GM23338 (cell line): ENCODE results near the gene RNF217. TPM values are rescaled to one million over a fixed set of nuclear protein-coding genes. Genes with fewer than 3 reads are reported as not detected.

Experiments
- ATAC-seq: fragments of 200-7000 bp; cut with Tn5 transposase; 3 replicates; pipeline ENCODE4 v1.9.1; 2020
- DNase-seq: peaks from one replicate; pipeline ENCODE4 v3.0.0-alpha.2; 2015; ENCODE audit warnings: low spot score
- H2AFZ ChIP-seq: fragments of 200-600 bp; sonication (generic); 2 replicates; pipeline ENCODE4 v1.8.0; 2016; ENCODE audit warnings: antibody characterized with exemption, mild to moderate bottlenecking, moderate library complexity
- H3F3A ChIP-seq: fragments of 200-600 bp; sonication (generic); replicated peaks from 2 replicates; pipeline ENCODE4 v1.8.0; 2017; ENCODE audit warnings: antibody characterized with exemption, mixed run types, low read depth
- H3K27ac ChIP-seq: fragments of 200-600 bp; sonication (generic); 2 replicates; pipeline ENCODE4 v1.6.1; 2016; ENCODE audit warnings: low read depth
- H3K27me3 ChIP-seq: fragments of 200-600 bp; sonication (generic); 2 replicates; pipeline ENCODE4 v1.8.0; 2016; ENCODE audit warnings: mild to moderate bottlenecking, mixed run types, moderate library complexity; ENCODE audit not compliant: insufficient read depth
- H3K36me3 ChIP-seq: fragments of 200-600 bp; sonication (generic); 2 replicates; pipeline ENCODE4 v1.8.0; 2016; ENCODE audit warnings: mild to moderate bottlenecking; ENCODE audit not compliant: insufficient read depth
- H3K4me1 ChIP-seq: fragments of 200-600 bp; sonication (generic); 2 replicates; pipeline ENCODE4 v1.8.0; 2016; ENCODE audit warnings: mild to moderate bottlenecking, moderate library complexity; ENCODE audit not compliant: insufficient read depth
- H3K4me2 ChIP-seq: fragments of 200-600 bp; sonication (generic); 2 replicates; pipeline ENCODE4 v1.7.1; 2017; ENCODE audit warnings: mixed run types
- H3K4me3 ChIP-seq: fragments of 200-600 bp; sonication (generic); 2 replicates; pipeline ENCODE4 v1.6.1; 2016; ENCODE audit warnings: mixed run types
- H3K79me2 ChIP-seq: fragments of 200-600 bp; sonication (generic); replicated peaks from 2 replicates; pipeline ENCODE4 v1.8.0; 2017; ENCODE audit warnings: mild to moderate bottlenecking; ENCODE audit not compliant: insufficient read depth
- H3K9me2 ChIP-seq: fragments of 200-600 bp; sonication (generic); 2 replicates; pipeline ENCODE4 v1.8.0; 2017; ENCODE audit not compliant: insufficient read depth
- H4K20me1 ChIP-seq: fragments of 200-600 bp; sonication (generic); replicated peaks from 2 replicates; pipeline ENCODE4 v1.8.0; 2017; ENCODE audit warnings: mild to moderate bottlenecking; ENCODE audit not compliant: insufficient read depth
- H3K27ac Mint-ChIP-seq: 2 replicates; pipeline ENCODE4 v1.8.0; 2020; ENCODE audit warnings: inconsistent platforms, mild to moderate bottlenecking, moderate library complexity, mixed read lengths
- H3K27me3 Mint-ChIP-seq: 3 replicates; pipeline ENCODE4 v1.8.0; 2022; ENCODE audit warnings: low read depth, mild to moderate bottlenecking, moderate library complexity, mixed read lengths, inconsistent platforms; ENCODE audit not compliant: insufficient read depth, poor library complexity
- H3K36me3 Mint-ChIP-seq: 3 replicates; pipeline ENCODE4 v1.8.0; 2021; ENCODE audit warnings: low read depth, mild to moderate bottlenecking, inconsistent platforms, moderate library complexity, mixed read lengths
- H3K4me1 Mint-ChIP-seq: 3 replicates; pipeline ENCODE4 v1.8.0; 2020; ENCODE audit warnings: mild to moderate bottlenecking, inconsistent platforms, mixed read lengths
- H3K4me3 Mint-ChIP-seq: 3 replicates; pipeline ENCODE4 v1.8.0; 2021; ENCODE audit warnings: moderate library complexity, mild to moderate bottlenecking, inconsistent platforms, mixed read lengths
- H3K9me3 Mint-ChIP-seq: 3 replicates; pipeline ENCODE4 v1.8.0; 2020; ENCODE audit warnings: moderate library complexity, mild to moderate bottlenecking, inconsistent platforms, mixed read lengths
- EZH2phosphoT487 ChIP-seq: fragments of 200-600 bp; sonication (generic); IDR thresholded peaks from one replicate; pipeline ENCODE4 v1.8.1; 2018; ENCODE audit warnings: antibody characterized with exemption; ENCODE audit not compliant: unreplicated experiment
- JUNB ChIP-seq: IDR thresholded peaks from one replicate; pipeline ENCODE4 v1.6.1; 2016; ENCODE audit warnings: antibody characterized with exemption; ENCODE audit not compliant: unreplicated experiment
- NANOG ChIP-seq: IDR thresholded peaks from 2 replicates; pipeline ENCODE4 v1.6.1; 2016; ENCODE audit warnings: antibody characterized with exemption, borderline replicate concordance
- POLR2AphosphoS5 ChIP-seq: IDR thresholded peaks from 2 replicates; pipeline ENCODE4 v1.6.1; 2016; ENCODE audit warnings: antibody characterized with exemption, low read depth
- ZNF114 ChIP-seq: fragments of 250-450 bp; sonication (Bioruptor Pico); IDR thresholded peaks from 2 replicates; pipeline ENCODE4 v1.5.0; 2020; ENCODE audit warnings: mild to moderate bottlenecking, moderate library complexity
- polyA plus RNA-seq: library from polyadenylated mRNA; unstranded; fragments of >200 nt; fragmentation: Nextera tagmentation; extraction: Ambion mirVana; gene quantifications from 2 replicates; pipeline ENCODE4 v1.2.1, GENCODE V29; 2016
- total RNA-seq: library from RNA; depleted of rRNA; stranded (reverse); fragments of >200 nt; shearing (Covaris generic); gene quantifications from 2 replicates; pipeline ENCODE4 v1.2.3, GENCODE V29; 2014
- TF ChIP-seq, protein P1 (sequence below): fragments of 250-450 bp; sonication (Bioruptor Pico); IDR thresholded peaks from 2 replicates; pipeline ENCODE4 v1.5.0; 2020; ENCODE audit warnings: mild to moderate bottlenecking, moderate library complexity

RNF217 gene
- total and polyA plus RNA-seq, 2 experiments from 2014 or later: 1.7 to 6.2 TPM

GRCh38 chr6:125078602-125079321 lies 116.5 kb downstream of the RNF217 start:
- Histone ChIP-seq H2AFZ (no peak overlapping the region), H3F3A (no peaks in the 10 kb centered on the region), H3K27ac (no peak overlapping the region), H3K4me3 (no peak overlapping the region), H3K4me1 (0 out of 2 replicates have a peak, but pooled peaks cover 9% of the 10 kb centered on the region), H3K36me3 (no peaks in the 10 kb centered on the region), H3K79me2 (no peaks in the 10 kb centered on the region), H4K20me1 (no peaks in the 10 kb centered on the region), H3K9me2 (no peaks in the 10 kb centered on the region), H3K27me3 (no peaks in the 10 kb centered on the region), H3K4me2 (no peak overlapping the region)
- ATAC-seq: no peak
- H3K4me3 Mint-ChIP-seq: no peak overlapping the region
- peak overlapping the region; percentile 53; the same call in 1 of the 2 replicates for H3K27ac Mint-ChIP-seq
- H3K9me3 Mint-ChIP-seq: no peaks in the 10 kb centered on the region
- H3K27me3 Mint-ChIP-seq: peaks cover 1% of the 10 kb centered on the region
- TF ChIP-seq, protein P1, sequence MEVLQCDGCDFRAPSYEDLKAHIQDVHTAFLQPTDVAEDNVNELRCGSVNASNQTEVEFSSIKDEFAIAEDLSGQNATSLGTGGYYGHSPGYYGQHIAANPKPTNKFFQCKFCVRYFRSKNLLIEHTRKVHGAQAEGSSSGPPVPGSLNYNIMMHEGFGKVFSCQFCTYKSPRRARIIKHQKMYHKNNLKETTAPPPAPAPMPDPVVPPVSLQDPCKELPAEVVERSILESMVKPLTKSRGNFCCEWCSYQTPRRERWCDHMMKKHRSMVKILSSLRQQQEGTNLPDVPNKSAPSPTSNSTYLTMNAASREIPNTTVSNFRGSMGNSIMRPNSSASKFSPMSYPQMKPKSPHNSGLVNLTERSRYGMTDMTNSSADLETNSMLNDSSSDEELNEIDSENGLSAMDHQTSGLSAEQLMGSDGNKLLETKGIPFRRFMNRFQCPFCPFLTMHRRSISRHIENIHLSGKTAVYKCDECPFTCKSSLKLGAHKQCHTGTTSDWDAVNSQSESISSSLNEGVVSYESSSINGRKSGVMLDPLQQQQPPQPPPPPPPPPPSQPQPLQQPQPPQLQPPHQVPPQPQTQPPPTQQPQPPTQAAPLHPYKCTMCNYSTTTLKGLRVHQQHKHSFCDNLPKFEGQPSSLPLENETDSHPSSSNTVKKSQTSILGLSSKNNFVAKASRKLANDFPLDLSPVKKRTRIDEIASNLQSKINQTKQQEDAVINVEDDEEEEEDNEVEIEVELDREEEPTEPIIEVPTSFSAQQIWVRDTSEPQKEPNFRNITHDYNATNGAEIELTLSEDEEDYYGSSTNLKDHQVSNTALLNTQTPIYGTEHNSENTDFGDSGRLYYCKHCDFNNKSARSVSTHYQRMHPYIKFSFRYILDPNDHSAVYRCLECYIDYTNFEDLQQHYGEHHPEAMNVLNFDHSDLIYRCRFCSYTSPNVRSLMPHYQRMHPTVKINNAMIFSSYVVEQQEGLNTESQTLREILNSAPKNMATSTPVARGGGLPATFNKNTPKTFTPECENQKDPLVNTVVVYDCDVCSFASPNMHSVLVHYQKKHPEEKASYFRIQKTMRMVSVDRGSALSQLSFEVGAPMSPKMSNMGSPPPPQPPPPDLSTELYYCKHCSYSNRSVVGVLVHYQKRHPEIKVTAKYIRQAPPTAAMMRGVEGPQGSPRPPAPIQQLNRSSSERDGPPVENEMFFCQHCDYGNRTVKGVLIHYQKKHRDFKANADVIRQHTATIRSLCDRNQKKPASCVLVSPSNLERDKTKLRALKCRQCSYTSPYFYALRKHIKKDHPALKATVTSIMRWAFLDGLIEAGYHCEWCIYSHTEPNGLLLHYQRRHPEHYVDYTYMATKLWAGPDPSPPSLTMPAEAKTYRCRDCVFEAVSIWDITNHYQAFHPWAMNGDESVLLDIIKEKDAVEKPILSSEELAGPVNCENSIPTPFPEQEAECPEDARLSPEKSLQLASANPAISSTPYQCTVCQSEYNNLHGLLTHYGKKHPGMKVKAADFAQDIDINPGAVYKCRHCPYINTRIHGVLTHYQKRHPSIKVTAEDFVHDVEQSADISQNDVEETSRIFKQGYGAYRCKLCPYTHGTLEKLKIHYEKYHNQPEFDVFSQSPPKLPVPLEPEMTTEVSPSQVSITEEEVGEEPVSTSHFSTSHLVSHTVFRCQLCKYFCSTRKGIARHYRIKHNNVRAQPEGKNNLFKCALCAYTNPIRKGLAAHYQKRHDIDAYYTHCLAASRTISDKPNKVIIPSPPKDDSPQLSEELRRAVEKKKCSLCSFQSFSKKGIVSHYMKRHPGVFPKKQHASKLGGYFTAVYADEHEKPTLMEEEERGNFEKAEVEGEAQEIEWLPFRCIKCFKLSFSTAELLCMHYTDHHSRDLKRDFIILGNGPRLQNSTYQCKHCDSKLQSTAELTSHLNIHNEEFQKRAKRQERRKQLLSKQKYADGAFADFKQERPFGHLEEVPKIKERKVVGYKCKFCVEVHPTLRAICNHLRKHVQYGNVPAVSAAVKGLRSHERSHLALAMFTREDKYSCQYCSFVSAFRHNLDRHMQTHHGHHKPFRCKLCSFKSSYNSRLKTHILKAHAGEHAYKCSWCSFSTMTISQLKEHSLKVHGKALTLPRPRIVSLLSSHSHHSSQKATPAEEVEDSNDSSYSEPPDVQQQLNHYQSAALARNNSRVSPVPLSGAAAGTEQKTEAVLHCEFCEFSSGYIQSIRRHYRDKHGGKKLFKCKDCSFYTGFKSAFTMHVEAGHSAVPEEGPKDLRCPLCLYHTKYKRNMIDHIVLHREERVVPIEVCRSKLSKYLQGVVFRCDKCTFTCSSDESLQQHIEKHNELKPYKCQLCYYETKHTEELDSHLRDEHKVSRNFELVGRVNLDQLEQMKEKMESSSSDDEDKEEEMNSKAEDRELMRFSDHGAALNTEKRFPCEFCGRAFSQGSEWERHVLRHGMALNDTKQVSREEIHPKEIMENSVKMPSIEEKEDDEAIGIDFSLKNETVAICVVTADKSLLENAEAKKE: no peak
- TF ChIP-seq ZNF114: no peak
- TF ChIP-seq EZH2phosphoT487: no peak
- no peak for DNase-seq
- H3K36me3 Mint-ChIP-seq: no peaks in the 10 kb centered on the region
- H3K4me1 Mint-ChIP-seq: peaks cover 12% of the 10 kb centered on the region

DNA sequence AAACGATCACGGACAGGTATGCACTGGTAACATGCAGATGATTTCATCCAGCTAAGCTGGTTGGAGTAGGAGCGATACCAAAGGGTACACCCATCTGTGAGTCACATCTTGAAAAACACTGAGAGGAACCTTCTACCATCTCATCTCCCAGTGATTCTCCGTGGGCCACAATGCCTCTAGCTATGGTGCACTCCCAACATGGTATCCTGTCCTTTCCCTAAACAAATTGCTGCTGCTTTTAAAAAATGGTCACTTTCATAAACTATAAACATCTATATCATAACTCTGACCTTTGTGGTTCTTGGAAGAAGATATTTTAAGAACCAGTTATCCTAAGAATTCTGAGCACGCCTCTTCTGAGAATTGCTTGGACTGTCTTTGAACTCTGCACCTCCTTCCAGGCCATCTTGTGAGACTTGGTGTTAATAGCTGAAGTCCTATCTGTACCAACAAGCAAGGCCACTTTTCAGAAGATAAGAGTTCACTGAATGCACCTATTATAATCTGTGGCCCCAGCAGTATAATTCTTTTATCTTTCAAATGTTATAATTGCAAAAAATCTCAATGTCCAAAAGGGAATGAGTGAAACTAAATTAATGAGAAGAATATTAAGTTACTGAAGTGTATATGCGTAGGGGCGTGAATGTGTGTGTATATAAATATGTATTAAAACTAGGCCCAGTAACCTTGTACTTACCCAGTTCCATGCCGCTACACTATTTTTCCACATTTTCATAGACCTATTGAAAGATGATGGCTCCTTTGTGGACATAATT lies 120.9 kb downstream of the RNF217 start:
- Histone ChIP-seq H3K79me2 (no peaks in the 10 kb centered on the region), H3K9me2 (no peaks in the 10 kb centered on the region), H2AFZ (no peak overlapping the region), H3K27ac (no peak overlapping the region), H4K20me1 (no peaks in the 10 kb centered on the region), H3K4me1 (no peaks in the 10 kb centered on the region), H3K4me2 (no peak overlapping the region), H3K4me3 (no peak overlapping the region), H3K27me3 (no peaks in the 10 kb centered on the region), H3K36me3 (no peaks in the 10 kb centered on the region), H3F3A (no peaks in the 10 kb centered on the region)
- TF ChIP-seq POLR2AphosphoS5 (no peak), NANOG (no peak), JUNB (no peak)
- H3K27ac Mint-ChIP-seq: no peak overlapping the region
- no peaks in the 10 kb centered on the region for H3K36me3 Mint-ChIP-seq
- no peaks in the 10 kb centered on the region for H3K27me3 Mint-ChIP-seq
- no peak overlapping the region for H3K4me3 Mint-ChIP-seq
- no peak for DNase-seq
- no peaks in the 10 kb centered on the region for H3K9me3 Mint-ChIP-seq
- H3K4me1 Mint-ChIP-seq: peaks cover 3% of the 10 kb centered on the region; the same call in 2 of the 3 replicates
- ATAC-seq: no peak
